HG03571 (cell line): ENCODE measurements around the gene TLL2.

ENCODE experiments used
- ATAC-seq: cut with Tn5 transposase; IDR thresholded peaks from one replicate; pipeline ENCODE4 v1.9.1; 2021; ENCODE audit not compliant: unreplicated experiment

TLL2 gene

DNA sequence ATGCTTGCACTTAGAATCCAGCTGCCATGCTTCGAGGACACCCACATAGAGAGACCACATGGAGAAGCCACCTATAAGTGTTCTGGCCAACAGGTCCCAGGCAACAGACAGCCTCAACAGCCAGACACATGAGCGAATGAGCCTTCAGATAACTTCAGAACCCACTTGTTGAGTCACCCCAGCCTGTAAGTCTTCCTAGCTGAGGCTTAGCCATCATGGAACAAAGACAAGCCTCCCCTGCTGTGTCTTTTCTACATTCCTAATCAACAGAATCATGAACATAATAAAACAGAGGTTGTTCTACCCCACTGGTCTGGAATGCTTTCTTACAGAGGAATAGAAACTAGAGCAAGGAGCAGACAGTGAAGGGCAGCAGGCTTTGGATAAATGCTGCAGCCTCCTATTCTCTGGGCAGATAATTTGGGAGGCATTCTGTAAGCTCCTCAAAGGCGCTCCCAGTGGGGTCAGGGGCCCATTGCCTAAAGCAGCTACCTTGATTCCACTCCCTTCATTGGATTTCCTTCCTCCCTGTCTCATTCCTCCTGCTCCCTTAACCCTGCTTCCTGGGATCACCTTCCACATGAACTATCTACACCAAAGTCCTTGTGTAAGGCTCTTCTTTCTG, 4.6 kb downstream of the TLL2 start:
- no peak for ATAC-seq

DNA sequence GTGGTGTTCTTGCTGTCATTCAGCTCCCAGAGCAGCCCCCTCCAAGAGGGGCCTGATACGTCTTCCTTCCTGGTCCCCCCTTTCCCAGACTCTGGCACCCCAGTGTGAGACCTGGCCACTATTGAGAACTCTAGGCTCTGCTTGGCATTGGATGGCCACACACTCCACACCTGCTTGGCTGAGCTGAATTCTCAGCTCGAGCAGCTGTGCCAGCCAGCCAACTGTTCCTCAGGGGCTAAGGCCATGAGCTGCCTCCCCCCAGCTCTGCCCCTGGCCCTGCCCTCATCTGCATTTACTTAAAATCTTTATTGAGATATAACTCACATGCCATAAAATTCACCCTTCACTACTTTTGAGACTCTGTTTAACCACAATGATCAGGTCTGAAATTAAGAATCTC, 6.7 kb downstream of the TLL2 start:
- ATAC-seq: no peak

DNA sequence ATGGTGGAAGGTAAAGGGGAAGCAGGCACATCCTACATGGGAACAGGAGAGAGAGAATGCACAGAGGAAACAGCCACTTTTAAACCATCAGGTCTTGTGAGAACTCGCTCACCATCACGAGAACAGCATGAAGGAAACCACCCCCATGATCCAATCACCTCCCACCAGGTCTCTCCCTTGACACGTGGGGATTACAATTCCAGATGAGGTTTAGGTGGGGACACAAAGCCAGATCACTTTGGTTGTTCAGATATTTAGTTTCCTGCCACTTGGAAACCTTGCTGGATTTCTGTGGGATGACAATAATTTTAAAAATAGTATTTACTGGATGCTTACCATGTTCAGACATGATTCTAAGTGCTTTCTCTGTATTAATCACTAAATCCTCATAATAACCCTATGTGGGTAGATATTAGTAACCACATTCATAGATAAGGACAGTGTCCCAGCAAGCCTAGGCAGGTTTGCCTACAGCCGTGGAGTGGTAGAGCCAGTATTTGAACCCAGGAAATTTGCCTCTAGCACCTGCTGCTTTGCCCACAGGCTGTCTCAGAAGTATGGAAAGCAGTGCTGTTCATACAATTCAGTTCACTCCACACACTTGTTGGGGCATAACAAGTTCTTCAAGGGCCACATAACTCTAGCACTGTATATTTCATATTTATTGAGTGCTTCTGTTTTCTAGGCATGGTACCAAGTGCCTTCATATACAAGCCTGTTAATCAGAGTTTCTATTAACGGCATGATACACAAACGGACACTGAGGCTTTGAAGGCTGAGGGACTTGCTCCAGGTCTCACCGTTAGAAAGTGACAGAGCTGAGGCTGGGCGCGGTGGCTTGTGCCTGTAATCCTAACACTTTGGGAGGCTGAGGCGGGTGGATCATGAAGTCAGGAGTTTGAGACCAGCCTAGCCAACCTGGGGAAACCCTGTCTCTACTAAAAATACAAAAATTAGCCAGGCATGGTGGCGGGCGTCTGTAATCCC, 8.3 kb downstream of the TLL2 start:
- no peak for ATAC-seq

DNA sequence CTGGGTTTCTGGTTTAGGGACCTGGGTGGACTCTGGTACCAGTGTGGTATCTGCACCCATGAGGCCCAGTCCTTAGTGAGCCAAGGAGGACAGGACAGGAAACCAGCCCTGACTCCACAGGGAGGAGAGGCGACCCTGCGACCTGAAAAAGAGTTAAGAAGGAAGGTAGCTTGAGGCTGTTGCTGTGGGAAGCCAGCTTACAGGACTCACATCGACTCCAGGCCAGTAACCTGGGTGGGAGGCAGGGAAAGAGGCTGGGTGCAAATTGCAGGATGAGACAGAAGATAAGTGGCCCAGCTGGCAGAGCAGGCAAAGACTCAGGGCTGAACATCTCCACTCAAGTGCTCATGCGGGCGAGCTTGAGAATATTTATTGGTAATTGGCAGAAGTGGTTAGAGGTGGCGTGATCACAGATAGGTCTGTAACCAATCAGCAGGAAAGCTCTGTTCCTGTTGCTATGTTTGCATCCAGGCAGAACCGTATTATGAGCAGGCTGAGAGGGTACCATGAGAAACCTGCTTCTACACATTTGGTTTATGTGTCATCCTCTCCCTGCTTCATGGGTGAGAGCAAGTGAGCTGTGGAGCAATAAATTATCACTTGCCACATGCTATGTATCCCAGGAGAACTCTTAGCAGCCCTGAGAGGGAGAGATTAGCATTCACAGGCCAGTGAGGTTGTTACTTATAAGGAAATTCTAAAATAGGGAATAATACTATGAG, 11.0 kb downstream of the TLL2 start:
- no peak for ATAC-seq

DNA sequence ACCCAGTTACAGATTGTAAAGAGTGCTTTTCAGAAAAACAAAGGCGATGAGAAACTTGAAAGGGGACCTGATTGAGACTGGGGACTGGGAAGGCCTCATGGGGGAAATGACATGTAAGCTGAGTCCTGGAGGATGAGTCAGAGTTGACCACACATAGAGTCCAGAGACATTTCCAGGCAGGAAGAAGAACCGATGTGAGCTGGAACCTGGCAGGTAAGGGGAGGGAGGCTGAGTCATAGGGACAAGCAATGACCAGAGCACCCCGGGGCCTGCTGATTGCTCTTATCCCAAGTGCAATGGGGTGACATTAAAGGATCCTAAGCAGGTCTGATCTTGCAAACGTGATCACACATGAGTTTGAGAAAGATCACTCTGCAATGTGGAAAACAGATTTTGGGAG, 11.7 kb downstream of the TLL2 start:
- ATAC-seq: no peak

DNA sequence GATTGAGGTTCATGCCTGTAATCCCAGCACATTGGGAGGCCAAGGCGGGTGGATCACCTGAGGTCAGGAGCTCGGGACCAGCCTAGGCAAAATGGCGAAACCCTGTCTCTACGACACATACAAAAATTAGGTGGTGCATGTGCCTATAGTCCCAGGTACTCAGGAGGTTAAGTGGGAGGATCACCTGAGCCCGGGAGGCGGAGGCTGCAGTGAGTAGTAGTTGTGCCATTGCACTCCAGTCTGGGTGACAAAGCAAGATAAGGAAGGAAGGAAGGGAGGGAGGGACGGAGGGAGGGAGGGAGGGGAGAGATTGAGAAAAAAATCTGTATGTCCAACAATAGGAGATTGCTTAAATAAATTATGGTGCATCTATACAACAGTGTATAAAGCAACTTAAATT, 13.2 kb downstream of the TLL2 start:
- no peak for ATAC-seq

DNA sequence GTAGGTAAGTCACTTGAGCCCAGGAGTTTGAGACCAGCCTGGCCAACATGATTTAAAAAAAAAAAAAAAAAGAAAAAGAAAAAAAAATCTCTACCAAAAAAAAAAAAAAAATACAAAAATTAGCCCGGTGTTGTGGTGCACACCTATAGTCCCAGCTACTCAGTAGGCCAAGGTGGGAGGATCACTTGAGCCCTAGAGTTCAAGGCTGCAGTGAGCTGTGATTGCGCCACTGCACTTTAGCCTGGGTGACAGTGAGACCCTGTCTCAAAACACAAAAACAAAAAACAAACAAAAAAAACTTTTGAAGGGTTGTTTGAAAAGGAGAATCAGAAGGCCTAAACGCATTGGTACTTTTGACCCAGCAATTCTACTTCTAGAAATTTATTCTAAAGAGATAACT, 13.7 kb downstream of the TLL2 start:
- ATAC-seq: no peak

DNA sequence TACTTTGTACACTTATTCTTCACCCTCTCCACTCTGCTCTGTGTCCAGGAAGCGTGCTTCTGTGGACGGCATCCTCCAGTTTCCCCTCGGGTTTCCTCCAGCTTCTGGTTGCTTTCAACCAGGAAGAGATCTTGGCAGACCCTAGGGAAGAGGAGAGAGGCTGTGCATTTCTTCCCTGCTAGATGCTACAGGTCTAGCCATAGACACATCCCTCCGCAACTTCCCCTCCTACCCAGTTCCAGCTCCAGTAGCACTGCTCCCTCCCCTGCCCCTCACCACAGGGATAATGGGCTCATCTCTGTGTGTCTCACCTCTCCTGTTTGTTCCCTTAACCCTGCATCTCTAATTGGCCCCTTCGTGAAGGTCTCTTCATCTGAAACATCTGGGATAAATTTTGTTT, 16.3 kb downstream of the TLL2 start:
- ATAC-seq: no peak

DNA sequence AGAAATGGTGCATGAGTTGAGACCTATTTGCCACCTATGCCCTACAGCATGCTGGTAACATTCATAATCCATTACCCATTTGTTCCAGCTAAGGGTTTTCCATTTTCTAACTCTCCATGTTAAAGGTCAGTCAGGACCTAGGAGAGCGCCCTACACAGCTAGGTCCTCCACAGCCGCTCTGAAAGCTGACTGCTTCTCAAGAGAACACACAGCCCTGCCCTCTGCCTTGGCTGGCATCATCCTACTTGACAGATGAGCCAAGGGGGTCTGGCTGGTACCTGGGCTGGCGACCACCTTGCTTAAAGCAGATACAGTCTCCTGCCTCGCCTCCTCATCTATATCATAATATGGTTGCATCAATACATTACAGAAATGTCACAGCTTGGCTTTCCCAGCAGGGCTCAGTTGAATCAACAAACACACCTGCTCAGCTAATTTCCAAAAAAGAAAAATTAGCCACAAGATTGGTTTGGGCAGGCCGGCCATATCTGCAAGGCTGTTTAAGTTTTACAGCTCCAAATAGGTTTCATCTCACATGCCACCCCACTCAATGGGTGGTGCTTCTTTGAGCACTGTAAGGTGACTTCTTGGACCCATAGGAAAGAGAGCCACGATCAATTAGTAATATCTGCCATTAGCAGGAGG, 17.3 kb downstream of the TLL2 start:
- ATAC-seq: no peak

DNA sequence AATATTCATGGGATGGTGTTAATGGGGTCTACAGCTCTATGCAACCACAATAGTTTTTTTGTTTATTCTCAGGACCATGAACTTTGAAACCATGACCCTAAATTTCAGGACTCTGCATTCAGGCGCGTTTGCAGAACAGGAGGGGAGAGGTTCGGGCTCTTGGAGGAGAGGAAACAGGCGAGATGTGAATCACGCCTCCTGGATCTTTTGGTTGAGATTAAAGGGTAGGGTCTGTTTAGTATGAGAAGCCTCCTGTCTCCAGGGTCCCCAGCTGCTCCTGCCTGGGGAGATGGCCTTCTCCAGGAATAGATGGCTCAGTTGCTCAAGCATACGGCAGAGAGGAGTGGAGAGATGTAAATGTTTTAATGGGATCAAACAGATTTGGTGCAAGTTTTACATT, 18.2 kb downstream of the TLL2 start:
- ATAC-seq: no peak

DNA sequence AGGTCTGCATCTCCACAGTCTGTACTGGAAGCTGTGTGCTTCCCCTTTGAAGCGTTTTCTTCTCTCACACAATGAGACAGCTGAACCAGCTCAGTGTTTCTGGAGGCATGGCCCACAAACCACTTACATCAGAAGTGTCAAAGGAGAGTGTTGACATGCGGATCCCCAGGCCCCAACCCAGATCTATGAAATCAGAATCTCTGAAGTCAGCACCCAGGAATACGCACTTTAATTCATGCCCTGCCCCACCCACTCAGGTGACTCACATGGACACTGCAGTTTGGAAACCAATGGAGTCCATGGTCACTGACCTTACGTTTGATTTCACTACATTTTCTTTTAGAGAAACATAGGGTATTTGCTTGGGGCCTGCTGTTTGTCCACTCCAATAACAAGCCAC, 19.0 kb downstream of the TLL2 start:
- no peak for ATAC-seq

DNA sequence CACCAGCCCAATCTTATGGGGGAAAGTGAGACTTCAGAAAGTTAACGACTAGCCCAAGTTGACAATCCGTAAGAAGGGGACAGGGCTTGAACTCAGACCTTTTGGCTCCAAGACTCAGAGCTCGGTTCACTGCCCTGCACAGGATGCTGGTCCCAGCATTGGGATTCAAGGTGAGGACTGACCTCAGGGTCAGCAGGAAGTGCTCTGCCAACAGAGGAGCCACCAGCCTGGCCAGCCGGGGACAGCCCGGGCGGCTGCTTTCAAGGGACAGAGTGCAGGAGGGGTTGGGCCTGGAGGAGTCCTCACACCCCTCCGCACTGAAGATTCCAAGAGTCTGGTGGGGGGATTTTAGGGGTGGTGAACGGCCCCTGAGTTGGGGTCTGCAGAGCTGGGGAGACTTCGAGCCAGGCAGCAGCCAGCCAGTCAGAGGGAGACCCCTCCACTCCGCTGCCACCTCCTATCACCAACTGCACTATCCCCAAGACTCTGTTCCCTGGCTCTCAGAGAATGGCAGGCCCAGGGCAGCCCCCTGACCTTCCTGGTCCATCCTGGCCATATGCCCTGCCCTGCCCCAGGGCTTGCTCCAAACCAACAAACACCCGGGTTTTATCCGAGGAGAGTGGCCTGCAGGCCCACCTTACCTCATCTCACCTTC, 19.7 kb downstream of the TLL2 start:
- ATAC-seq: no peak

DNA sequence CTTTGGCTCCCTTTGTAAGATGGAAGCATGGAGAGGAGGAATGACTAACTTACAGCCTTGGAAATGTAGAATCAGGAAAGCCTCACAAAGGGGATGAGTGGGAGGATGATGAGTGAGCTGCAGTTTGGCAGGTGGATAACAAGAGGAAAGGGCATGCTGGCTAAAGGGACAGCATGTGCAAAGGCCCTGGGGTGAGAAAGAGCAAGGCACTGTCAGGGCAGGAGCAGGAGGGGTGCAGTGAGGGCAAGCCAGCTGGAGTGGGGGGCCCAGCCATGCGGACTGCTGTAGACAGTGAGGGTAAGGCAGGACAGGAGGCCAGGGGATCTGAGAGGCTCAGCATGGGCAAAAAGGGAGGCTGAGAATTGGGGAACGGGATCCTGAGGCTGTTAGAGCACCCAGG, 20.5 kb downstream of the TLL2 start:
- ATAC-seq: no peak

DNA sequence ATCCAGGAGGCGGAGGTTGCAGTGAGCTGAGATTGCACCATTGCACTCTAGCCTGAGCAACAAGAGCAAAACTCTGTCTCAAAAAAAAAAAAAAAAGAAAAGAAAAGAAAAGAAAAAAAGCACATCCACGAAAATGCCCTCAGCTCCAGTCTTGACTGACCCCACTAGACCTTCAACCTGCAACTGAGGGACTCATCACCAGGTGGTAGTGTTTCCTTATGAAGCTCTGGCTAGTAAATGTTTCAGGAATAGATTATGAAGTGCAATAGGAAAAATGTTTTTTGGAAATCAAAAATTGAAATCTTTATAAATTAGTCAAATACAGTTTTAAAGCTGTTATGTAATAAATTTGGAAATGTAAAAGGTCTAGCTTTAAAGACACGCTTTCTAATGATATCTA, 22.4 kb downstream of the TLL2 start:
- ATAC-seq: no peak

DNA sequence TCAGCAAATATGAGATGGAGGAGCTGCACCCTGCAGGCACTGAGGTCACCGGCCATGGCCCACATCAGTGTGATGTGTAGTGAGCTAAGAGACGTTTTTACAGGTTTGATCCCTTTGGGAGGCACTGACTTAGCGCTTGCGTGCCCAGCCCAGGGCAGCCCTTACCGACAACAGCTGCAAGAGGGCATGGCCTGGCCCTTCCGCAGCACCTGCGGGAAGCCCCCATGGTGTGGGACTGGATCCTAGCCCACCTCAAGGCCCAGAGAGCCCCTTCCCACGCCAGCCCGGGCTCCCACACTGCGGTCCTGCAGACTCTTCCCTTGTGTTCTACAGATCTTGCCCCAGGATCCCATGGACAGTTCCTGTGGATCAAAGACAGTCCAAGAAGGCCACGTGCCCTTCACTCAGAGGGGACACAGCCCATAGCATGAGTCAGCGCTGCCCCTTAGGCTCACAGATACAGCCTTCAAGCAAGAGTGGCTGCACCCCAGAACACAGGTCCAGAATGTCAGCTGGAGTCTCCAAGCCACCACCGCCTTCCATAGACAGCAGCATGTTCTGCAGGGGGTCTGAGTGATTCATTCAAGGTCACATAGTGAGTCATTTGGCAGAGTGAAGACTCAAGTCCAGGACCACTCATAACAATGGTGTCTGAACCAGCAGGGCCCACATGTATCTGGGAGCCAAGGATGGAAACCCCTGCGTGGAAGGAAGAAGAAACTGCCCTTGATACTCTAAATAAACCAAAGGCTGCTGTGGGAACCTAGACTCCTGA, 25.4 kb downstream of the TLL2 start:
- ATAC-seq: no peak

DNA sequence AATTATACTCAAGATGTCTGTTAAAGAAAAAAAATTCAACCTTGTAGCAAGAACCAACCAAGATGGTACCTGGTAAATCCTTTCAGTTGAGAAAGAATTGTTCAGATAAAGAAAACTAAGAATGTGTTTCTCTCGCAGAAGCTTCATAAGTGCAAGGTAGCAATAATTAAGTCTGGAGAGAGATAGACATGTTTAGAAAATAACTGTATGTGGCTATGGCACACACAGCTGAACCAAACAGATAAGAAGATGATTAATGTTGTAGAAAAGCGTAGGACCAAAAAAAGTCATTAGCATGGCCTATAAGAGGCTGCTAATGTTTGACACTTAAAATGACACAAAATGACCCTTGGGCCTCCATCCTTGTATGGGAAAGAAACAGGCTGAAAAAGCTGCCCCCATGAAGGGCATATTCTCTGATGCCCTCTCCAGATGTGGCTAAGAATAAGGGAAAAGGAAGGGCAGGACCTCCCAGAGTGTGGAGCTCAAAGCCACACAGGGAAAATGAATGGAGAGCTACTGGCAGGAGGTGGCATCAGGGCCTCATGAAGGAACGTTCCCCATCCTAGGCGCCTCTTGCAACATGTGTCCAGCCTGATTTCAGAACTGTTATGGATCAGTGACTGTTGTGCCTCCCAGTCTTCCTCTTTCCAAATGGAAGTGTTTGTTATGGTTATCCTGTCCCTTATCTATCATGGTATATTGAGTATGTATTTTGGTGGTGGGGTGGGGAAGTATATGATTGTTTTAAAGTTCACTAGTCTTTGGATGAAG, 30.7 kb downstream of the TLL2 start:
- no peak for ATAC-seq

DNA sequence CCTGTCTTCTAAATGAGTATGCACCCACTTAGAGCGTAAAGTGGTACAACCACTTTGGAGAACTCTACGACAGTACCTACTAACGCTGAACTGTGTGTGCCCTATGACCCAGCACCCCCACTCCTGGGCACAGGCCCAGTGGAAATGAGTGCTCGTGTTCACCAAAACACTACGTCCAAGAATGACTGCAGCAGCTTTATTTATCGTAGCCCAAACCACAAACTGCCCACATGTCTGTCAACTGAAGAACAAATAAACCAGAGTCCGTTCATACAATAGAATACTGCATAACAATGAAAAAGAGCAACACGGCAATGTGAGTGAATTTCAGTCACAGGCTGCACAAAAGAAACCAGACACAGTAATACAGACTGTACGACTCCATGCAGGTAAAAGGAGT, 35.4 kb downstream of the TLL2 start:
- no peak for ATAC-seq

DNA sequence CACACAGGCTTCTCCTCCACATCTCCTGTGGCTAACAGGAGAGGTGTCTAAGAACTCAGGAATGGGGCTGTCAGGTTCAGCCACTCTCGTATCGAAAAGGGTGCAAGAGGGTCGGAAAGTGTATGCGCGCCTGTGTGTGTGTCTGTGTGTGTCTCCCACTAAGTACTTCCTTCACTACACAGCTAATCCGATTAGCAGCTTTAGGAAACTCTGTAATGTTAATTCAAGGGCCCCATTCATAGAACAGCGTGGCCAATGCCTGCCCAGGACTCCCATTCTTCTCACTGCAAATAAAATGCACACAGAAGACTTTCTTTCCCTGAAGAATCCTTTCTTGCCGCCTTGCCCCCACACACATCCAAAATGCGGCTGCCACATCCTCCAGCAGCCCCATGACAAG, 39.9 kb downstream of the TLL2 start:
- no peak for ATAC-seq

DNA sequence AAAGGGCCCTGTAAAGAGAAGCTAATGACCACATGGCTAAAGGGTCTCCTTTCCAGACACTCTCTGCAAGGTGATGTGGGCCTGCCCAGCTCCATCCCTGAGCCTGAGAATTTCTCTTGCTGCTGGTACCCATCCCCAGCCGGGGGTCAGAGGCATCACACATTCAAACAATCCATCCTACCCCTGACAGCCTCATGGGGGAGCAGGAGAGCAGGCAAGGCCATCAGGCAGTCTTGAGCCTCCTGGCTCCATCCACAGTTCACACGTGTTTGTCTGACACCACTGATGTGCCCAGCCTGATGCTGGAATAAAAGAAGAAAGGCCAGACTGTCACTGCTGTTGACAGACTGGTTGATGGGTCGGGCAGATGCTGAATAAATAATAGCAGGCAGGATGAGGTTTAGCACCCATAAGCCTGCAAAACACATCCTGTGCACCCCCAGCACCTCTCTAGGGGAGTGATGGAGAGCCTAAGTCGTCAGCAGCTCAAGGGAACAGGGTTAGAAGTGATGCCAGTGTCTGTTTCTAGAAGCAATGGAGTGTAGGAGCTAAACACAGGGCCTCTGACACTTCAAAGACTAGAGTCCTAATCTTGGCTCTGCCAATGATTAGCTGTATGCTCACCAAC, 43.5 kb downstream of the TLL2 start:
- no peak for ATAC-seq
